Measurements from ENCODE around the gene KLF12.

DNA sequence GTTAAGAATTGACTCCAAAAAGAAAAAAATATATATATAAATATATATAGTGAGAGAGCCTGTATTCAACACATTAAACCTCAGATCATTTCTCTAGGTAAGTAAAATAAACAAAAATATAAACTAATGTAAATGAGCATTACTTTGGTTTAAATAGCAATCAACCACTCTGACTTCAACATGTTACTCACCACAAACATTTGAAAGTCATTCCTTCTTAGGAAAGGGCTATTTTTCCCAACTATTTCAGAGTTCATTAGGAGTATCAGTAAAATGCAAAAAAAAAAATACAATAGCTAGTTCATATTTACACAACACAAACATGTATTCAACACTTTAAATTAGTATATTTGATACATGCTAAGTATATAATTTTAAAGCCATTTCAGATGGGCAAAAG, 40.5 kb downstream of the KLF12 start:
- TF ChIP-seq, protein P1, sequence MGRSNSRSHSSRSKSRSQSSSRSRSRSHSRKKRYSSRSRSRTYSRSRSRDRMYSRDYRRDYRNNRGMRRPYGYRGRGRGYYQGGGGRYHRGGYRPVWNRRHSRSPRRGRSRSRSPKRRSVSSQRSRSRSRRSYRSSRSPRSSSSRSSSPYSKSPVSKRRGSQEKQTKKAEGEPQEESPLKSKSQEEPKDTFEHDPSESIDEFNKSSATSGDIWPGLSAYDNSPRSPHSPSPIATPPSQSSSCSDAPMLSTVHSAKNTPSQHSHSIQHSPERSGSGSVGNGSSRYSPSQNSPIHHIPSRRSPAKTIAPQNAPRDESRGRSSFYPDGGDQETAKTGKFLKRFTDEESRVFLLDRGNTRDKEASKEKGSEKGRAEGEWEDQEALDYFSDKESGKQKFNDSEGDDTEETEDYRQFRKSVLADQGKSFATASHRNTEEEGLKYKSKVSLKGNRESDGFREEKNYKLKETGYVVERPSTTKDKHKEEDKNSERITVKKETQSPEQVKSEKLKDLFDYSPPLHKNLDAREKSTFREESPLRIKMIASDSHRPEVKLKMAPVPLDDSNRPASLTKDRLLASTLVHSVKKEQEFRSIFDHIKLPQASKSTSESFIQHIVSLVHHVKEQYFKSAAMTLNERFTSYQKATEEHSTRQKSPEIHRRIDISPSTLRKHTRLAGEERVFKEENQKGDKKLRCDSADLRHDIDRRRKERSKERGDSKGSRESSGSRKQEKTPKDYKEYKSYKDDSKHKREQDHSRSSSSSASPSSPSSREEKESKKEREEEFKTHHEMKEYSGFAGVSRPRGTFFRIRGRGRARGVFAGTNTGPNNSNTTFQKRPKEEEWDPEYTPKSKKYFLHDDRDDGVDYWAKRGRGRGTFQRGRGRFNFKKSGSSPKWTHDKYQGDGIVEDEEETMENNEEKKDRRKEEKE (IDR thresholded peaks at IDR 0.05; ENCODE audit: borderline replicate concordance in 1 of 2, control insufficient read depth in 1 of 2, low read depth in 2 of 2, low read length in 1 of 2): no peak
- TF ChIP-seq JUND (IDR thresholded peaks at IDR 0.05; ENCODE audit: borderline replicate concordance, low read depth, low read length): no peak
- TF ChIP-seq JUND (tag; IDR thresholded peaks at IDR 0.05; ENCODE audit: borderline replicate concordance, low read depth, low read length): no peak
- TF ChIP-seq, protein P2, sequence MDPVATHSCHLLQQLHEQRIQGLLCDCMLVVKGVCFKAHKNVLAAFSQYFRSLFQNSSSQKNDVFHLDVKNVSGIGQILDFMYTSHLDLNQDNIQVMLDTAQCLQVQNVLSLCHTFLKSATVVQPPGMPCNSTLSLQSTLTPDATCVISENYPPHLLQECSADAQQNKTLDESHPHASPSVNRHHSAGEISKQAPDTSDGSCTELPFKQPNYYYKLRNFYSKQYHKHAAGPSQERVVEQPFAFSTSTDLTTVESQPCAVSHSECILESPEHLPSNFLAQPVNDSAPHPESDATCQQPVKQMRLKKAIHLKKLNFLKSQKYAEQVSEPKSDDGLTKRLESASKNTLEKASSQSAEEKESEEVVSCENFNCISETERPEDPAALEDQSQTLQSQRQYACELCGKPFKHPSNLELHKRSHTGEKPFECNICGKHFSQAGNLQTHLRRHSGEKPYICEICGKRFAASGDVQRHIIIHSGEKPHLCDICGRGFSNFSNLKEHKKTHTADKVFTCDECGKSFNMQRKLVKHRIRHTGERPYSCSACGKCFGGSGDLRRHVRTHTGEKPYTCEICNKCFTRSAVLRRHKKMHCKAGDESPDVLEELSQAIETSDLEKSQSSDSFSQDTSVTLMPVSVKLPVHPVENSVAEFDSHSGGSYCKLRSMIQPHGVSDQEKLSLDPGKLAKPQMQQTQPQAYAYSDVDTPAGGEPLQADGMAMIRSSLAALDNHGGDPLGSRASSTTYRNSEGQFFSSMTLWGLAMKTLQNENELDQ (CRISPR knock-in tag; IDR thresholded peaks at IDR 0.05; ENCODE audit: borderline replicate concordance): no peak
- no peak for TF ChIP-seq HMG20A (CRISPR knock-in tag; conservative IDR thresholded peaks at IDR 0.05)
- no peak for TF ChIP-seq EP300 (IDR thresholded peaks at IDR 0.05; ENCODE audit: low read length)
- TF ChIP-seq, protein P3, sequence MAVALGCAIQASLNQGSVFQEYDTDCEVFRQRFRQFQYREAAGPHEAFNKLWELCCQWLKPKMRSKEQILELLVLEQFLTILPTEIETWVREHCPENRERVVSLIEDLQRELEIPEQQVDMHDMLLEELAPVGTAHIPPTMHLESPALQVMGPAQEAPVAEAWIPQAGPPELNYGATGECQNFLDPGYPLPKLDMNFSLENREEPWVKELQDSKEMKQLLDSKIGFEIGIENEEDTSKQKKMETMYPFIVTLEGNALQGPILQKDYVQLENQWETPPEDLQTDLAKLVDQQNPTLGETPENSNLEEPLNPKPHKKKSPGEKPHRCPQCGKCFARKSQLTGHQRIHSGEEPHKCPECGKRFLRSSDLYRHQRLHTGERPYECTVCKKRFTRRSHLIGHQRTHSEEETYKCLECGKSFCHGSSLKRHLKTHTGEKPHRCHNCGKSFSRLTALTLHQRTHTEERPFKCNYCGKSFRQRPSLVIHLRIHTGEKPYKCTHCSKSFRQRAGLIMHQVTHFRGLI (CRISPR knock-in tag; IDR thresholded peaks at IDR 0.05): no peak
- no peak for TF ChIP-seq YY1 (IDR thresholded peaks at IDR 0.05; ENCODE audit: borderline replicate concordance in 1 of 3, control insufficient read depth in 1 of 3, extremely low read depth in 1 of 3, insufficient read depth in 3 of 3, insufficient read length in 1 of 3, insufficient replicate concordance in 2 of 3, low read depth in 1 of 3, low read length in 2 of 3)
- TF ChIP-seq, protein P4, sequence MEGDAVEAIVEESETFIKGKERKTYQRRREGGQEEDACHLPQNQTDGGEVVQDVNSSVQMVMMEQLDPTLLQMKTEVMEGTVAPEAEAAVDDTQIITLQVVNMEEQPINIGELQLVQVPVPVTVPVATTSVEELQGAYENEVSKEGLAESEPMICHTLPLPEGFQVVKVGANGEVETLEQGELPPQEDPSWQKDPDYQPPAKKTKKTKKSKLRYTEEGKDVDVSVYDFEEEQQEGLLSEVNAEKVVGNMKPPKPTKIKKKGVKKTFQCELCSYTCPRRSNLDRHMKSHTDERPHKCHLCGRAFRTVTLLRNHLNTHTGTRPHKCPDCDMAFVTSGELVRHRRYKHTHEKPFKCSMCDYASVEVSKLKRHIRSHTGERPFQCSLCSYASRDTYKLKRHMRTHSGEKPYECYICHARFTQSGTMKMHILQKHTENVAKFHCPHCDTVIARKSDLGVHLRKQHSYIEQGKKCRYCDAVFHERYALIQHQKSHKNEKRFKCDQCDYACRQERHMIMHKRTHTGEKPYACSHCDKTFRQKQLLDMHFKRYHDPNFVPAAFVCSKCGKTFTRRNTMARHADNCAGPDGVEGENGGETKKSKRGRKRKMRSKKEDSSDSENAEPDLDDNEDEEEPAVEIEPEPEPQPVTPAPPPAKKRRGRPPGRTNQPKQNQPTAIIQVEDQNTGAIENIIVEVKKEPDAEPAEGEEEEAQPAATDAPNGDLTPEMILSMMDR (IDR thresholded peaks at IDR 0.05 in 2 of 3, conservative IDR thresholded peaks at IDR 0.05 in 1 of 3; ENCODE audit: insufficient read depth in 2 of 3, low read depth in 1 of 3, low read length in 3 of 3): no peak
- TF ChIP-seq, protein P5, sequence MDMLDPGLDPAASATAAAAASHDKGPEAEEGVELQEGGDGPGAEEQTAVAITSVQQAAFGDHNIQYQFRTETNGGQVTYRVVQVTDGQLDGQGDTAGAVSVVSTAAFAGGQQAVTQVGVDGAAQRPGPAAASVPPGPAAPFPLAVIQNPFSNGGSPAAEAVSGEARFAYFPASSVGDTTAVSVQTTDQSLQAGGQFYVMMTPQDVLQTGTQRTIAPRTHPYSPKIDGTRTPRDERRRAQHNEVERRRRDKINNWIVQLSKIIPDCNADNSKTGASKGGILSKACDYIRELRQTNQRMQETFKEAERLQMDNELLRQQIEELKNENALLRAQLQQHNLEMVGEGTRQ (CRISPR knock-in tag; IDR thresholded peaks at IDR 0.05): no peak
- TF ChIP-seq BCL6 (CRISPR knock-in tag; IDR thresholded peaks at IDR 0.05): no peak
- TF ChIP-seq RBM22 (IDR thresholded peaks at IDR 0.05; ENCODE audit: low read depth, low read length, poor library complexity, severe bottlenecking): no peak
